Endothelial cell of umbilical vein (primary cell): Measurements from ENCODE around the gene DNAJC7. TPM values are rescaled to one million over a fixed set of nuclear protein-coding genes. Genes with fewer than 3 reads are reported as not detected.

Source experiments
- BruUV-seq: library from RNA; stranded (reverse); fragments of 400-500 nt; replicated peaks from 2 replicates; lab custom pipeline; 2021; lab: Mats Ljungman, UMichigan
- CTCF ChIA-PET: fragments of 300-600, 350-600 bp; sonication (Branson Sonifier 250); formaldehyde crosslinking; loops from one replicate; lab custom pipeline; 2021; ENCODE audit warnings: antibody characterized with exemption, inconsistent platforms; lab: Charles Lee
- POLR2A ChIA-PET: fragments of 300-600, 350-600 bp; sonication (Branson Sonifier 250); formaldehyde crosslinking; loops from one replicate; lab custom pipeline; 2021; ENCODE audit warnings: antibody characterized with exemption, inconsistent platforms; lab: Charles Lee
- DNase-seq: peaks from one replicate; pipeline ENCODE4 v3.0.0-alpha.2; 2011; ENCODE audit warnings: low read depth, low spot score
- FAIRE-seq: peaks from 2 replicates; lab custom pipeline; 2011; peaks lifted over from hg19 to GRCh38; lab: Jason Lieb, UNC
- H2AFZ ChIP-seq: 2 replicates; pipeline ENCODE4 v1.6.0; 2012; ENCODE audit warnings: low read depth, low read length, control low read depth, inconsistent platforms
- H3K27ac ChIP-seq: 2 replicates; pipeline ENCODE4 v1.5.1; 2011; ENCODE audit warnings: low read depth, mild to moderate bottlenecking, control low read depth, low read length, moderate library complexity; ENCODE audit not compliant: insufficient read depth
- H3K27me3 ChIP-seq, 2 experiments: 2 replicates each; pipeline versions ENCODE4 v1.6.0 to v1.6.1; 2011; ENCODE audit warnings: low read length in 2 of 2, mixed read lengths in 1 of 2; ENCODE audit not compliant: control insufficient read depth in 2 of 2, insufficient read depth in 2 of 2
- H3K36me3 ChIP-seq, 2 experiments: 2 replicates in 1 of 2; 3 replicates in 1 of 2; pipeline ENCODE4 v1.5.1; 2011; ENCODE audit warnings: low read length in 2 of 2, mild to moderate bottlenecking in 1 of 2, moderate library complexity in 1 of 2; ENCODE audit not compliant: control insufficient read depth in 2 of 2, insufficient read depth in 2 of 2; ENCODE audit errors: extremely low read depth in 1 of 2
- H3K4me1 ChIP-seq: 3 replicates; pipeline ENCODE4 v1.5.1; 2011; ENCODE audit warnings: mild to moderate bottlenecking, low read length; ENCODE audit not compliant: control insufficient read depth, insufficient read depth; ENCODE audit errors: extremely low read depth
- H3K4me2 ChIP-seq: 2 replicates; pipeline ENCODE4 v1.6.1; 2011; ENCODE audit warnings: low read length, control low read depth, mixed read lengths; ENCODE audit not compliant: insufficient read depth
- H3K4me3 ChIP-seq, 3 experiments: fragments of 200-600 bp in 1 of 3; sonication (generic), shearing (Covaris generic) in 1 of 3; replicated peaks in 1 of 3; 2 replicates each; pipeline ENCODE4 v1.5.1; 2011 to 2016; ENCODE audit warnings: control low read depth in 3 of 3, low read length in 3 of 3, mild to moderate bottlenecking in 2 of 3, inconsistent platforms in 1 of 3, low read depth in 1 of 3, moderate library complexity in 1 of 3; ENCODE audit not compliant: insufficient read depth in 1 of 3
- H3K79me2 ChIP-seq: 2 replicates; pipeline ENCODE4 v1.6.0; 2012; ENCODE audit warnings: low read length, inconsistent platforms; ENCODE audit not compliant: control insufficient read depth, insufficient read depth
- H3K9ac ChIP-seq: replicated peaks from 2 replicates; pipeline ENCODE3; 2011; ENCODE audit warnings: low read length, control low read depth; ENCODE audit not compliant: insufficient read depth; ENCODE audit errors: extremely low read depth
- H3K9me1 ChIP-seq: replicated peaks from 3 replicates; pipeline ENCODE4 v1.6.0; 2011; ENCODE audit warnings: mild to moderate bottlenecking, low read length; ENCODE audit not compliant: control insufficient read depth, insufficient read depth; ENCODE audit errors: extremely low read depth
- H3K9me3 ChIP-seq: replicated peaks from 2 replicates; pipeline ENCODE4 v1.5.1; 2012; ENCODE audit warnings: low read length, inconsistent platforms; ENCODE audit not compliant: control insufficient read depth, insufficient read depth
- H4K20me1 ChIP-seq: replicated peaks from 2 replicates; pipeline ENCODE3; 2011; ENCODE audit warnings: mild to moderate bottlenecking, low read length; ENCODE audit not compliant: control insufficient read depth, insufficient read depth; ENCODE audit errors: extremely low read depth
- EZH2 ChIP-seq: IDR thresholded peaks from 2 replicates; pipeline ENCODE4 v1.6.1; 2012; ENCODE audit warnings: borderline replicate concordance, low read depth, mild to moderate bottlenecking, moderate library complexity, low read length, inconsistent platforms; ENCODE audit not compliant: severe bottlenecking
- FOS ChIP-seq: IDR thresholded peaks from 2 replicates; pipeline ENCODE4 v1.6.1; 2011; ENCODE audit warnings: mild to moderate bottlenecking, low read length, moderate library complexity, borderline replicate concordance; ENCODE audit not compliant: insufficient read depth
- GATA2 ChIP-seq: IDR thresholded peaks from 2 replicates; pipeline ENCODE4 v1.7.0; 2011; ENCODE audit warnings: low read depth, mild to moderate bottlenecking, moderate library complexity, mixed read lengths, low read length; ENCODE audit not compliant: insufficient read length, insufficient read depth
- JUN ChIP-seq: IDR thresholded peaks from 2 replicates; pipeline ENCODE4 v1.6.1; 2011; ENCODE audit warnings: borderline replicate concordance, low read depth; ENCODE audit not compliant: insufficient read length, insufficient read depth
- MYC ChIP-seq: IDR thresholded peaks from one replicate; pipeline ENCODE4 v1.6.1; 2011; ENCODE audit warnings: mild to moderate bottlenecking, low read depth, low read length
- POLR2A ChIP-seq: IDR thresholded peaks from 2 replicates; pipeline ENCODE4 v1.6.1; 2012; ENCODE audit warnings: low read depth, mild to moderate bottlenecking, control low read depth, low read length
- POLR2AphosphoS5 ChIP-seq: IDR thresholded peaks from 2 replicates; pipeline ENCODE4 v1.6.1; 2012; ENCODE audit warnings: low read depth, mild to moderate bottlenecking, control low read depth, low read length, moderate library complexity; ENCODE audit not compliant: insufficient read depth
- dilution Hi-C: fragments of 300-500 bp; cut with MboI; formaldehyde crosslinking; loops from one replicate; pipeline ENCODE4 v1.15.0; 2019; ENCODE audit warnings: low sequenced_read_pairs; ENCODE audit not compliant: extremely low pct_ligation_motif_present
- intact Hi-C: fragments of 100-400 bp; cut with micrococcal nuclease; formaldehyde crosslinking; loops from one replicate; pipeline ENCODE4 v1.10.0; 2022
- polyA plus RNA-seq, 4 experiments: library from polyadenylated mRNA; depleted of rRNA in 3 of 4; stranded (reverse) in 3 of 4; unstranded in 1 of 4; fragments of >200 nt; gene quantifications; 2 replicates each; pipeline versions ENCODE4 v1.2.1 to v1.2.3, GENCODE V29; 2011 to 2012; ENCODE audit warnings: missing spikeins in 1 of 4
- total RNA-seq: library from RNA; stranded (reverse); gene quantifications from 2 replicates; pipeline ENCODE4 v1.2.3, GENCODE V29; 2021
- TF ChIP-seq, protein P1 (sequence below): IDR thresholded peaks from 2 replicates; pipeline ENCODE4 v1.6.1; 2011; ENCODE audit not compliant: insufficient read depth, insufficient read length
- TF ChIP-seq, protein P2 (sequence below), 2 donors: IDR thresholded peaks; 1 replicate in 1 of 2; 2 replicates in 1 of 2; pipeline ENCODE4 v1.5.1; 2011; ENCODE audit warnings: low read length in 2 of 2, mild to moderate bottlenecking in 2 of 2, moderate library complexity in 2 of 2, control low read depth in 1 of 2, inconsistent platforms in 1 of 2, low read depth in 1 of 2; ENCODE audit not compliant: insufficient read depth in 1 of 2; ENCODE audit errors: extremely low read depth in 1 of 2

The DNAJC7 gene
- total and polyA plus RNA-seq, 2 donors (not counting 3 experiments of a cell fraction or from before 2014, with no cell fraction given) = 19.8 to 111 TPM

GRCh38 chr17:42061646-42062487, 44.6 kb upstream of the DNAJC7 start:
- POLR2A ChIA-PET = interaction anchor here (0.7 kb wide), 1 partner anchor 35 kb away, joined by 9 read pairs; no protein-coding TSS in a partner anchor
- Histone ChIP-seq H3K4me3 (no peak overlapping the region), H2AFZ (no peak overlapping the region), H3K4me1 (no peaks in the 10 kb centered on the region), H3K36me3 (no peaks in the 10 kb centered on the region), H3K79me2 (no peaks in the 10 kb centered on the region), H3K9me1 (no peaks in the 10 kb centered on the region), H3K4me2 (no peak overlapping the region), H3K9me3 (no peaks in the 10 kb centered on the region), H3K27me3 (no peaks in the 10 kb centered on the region), H4K20me1 (no peaks in the 10 kb centered on the region), H3K9ac (no peak overlapping the region), H3K27ac (no peak overlapping the region)
- intact Hi-C loops = no loop called here
- CTCF ChIA-PET = interaction anchor here (0.6 kb wide), 1 partner anchor 35 kb away, joined by 3 read pairs; no protein-coding TSS in a partner anchor
- dilution Hi-C loops = no loop called here
- DNase-seq = no peak
- no peak for FAIRE-seq
- BruUV-seq = no TSS peak
- TF ChIP-seq MYC = no peak
- TF ChIP-seq POLR2AphosphoS5 = no peak
- no peak for TF ChIP-seq JUN
- TF ChIP-seq, protein P1, sequence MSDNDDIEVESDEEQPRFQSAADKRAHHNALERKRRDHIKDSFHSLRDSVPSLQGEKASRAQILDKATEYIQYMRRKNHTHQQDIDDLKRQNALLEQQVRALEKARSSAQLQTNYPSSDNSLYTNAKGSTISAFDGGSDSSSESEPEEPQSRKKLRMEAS = no peak
- no peak for TF ChIP-seq EZH2
- no peak for TF ChIP-seq GATA2
- TF ChIP-seq POLR2A = no peak
- TF ChIP-seq FOS = no peak
- TF ChIP-seq, protein P2, sequence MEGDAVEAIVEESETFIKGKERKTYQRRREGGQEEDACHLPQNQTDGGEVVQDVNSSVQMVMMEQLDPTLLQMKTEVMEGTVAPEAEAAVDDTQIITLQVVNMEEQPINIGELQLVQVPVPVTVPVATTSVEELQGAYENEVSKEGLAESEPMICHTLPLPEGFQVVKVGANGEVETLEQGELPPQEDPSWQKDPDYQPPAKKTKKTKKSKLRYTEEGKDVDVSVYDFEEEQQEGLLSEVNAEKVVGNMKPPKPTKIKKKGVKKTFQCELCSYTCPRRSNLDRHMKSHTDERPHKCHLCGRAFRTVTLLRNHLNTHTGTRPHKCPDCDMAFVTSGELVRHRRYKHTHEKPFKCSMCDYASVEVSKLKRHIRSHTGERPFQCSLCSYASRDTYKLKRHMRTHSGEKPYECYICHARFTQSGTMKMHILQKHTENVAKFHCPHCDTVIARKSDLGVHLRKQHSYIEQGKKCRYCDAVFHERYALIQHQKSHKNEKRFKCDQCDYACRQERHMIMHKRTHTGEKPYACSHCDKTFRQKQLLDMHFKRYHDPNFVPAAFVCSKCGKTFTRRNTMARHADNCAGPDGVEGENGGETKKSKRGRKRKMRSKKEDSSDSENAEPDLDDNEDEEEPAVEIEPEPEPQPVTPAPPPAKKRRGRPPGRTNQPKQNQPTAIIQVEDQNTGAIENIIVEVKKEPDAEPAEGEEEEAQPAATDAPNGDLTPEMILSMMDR (IDR thresholded peaks at IDR 0.05; ENCODE audit: extremely low read depth in 1 of 2, insufficient read depth in 1 of 2, low read depth in 1 of 2, low read length in 2 of 2) = no peak
